Stimulated activated CD8-positive, alpha-beta memory T cell treated with anti-CD3 and anti-CD28 coated beads, Interleukin-15, amount 100 ng/mL, for 24 hours (primary cell): Measurements from ENCODE around the gene RAP1A.

Experiments
- DNase-seq: peaks from one replicate; pipeline ENCODE4 v3.0.0-alpha.2; 2020; ENCODE audit warnings: low read depth

RAP1A gene

GRCh38 chr1:111761717-111762116 is 142.1 kb downstream of the RAP1A start:
- DNase-seq: no peak

DNA sequence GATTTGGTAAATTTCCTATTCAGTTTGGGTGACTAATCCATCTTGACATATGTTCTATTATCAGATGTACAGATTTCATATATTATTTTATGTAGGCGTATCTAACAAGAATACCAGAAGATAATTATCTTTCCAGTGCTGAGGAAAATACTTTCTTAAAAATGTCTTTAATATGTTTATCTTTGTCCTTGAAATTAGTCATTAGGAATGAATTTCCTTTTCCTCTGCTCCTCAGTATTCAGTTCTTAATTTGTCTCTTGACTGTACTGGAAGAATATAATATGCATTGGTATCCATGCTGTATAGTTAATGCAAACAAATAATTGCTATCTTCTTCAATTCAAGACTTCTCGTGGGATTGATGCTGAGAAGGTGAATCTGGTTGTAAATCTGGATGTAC is 142.7 kb downstream of the RAP1A start:
- no peak for DNase-seq
